H1 (cell line): ENCODE measurements around the gene GPS1. TPM values are rescaled to one million over a fixed set of nuclear protein-coding genes. Genes with fewer than 3 reads are reported as not detected.

Experiments
- BACH1 ChIP-seq: IDR thresholded peaks from 2 replicates; pipeline ENCODE4 v1.6.1; 2012; ENCODE audit warnings: low read length, improper control_type of control experiment
- BCL11A ChIP-seq, 2 experiments: IDR thresholded peaks; one replicate each; pipeline ENCODE4 v1.6.1; 2011; ENCODE audit warnings: low read depth in 2 of 2, low read length in 2 of 2, mild to moderate bottlenecking in 2 of 2
- CHD1 ChIP-seq: IDR thresholded peaks from 2 replicates; pipeline ENCODE4 v1.6.1; 2012; ENCODE audit warnings: low read depth, low read length, improper control_type of control experiment
- CHD7 ChIP-seq: fragments of 300-600 bp; sonication (generic); IDR thresholded peaks from 2 replicates; pipeline ENCODE4 v1.7.1; 2012; ENCODE audit warnings: low read length, moderate library complexity, mild to moderate bottlenecking, inconsistent platforms; ENCODE audit not compliant: insufficient replicate concordance
- KDM5A ChIP-seq: fragments of 200-600 bp; IDR thresholded peaks from 2 replicates; pipeline ENCODE4 v1.7.1; 2012; ENCODE audit warnings: mild to moderate bottlenecking, low read length, inconsistent platforms, mixed read lengths
- POLR2A ChIP-seq, 2 experiments: IDR thresholded peaks; 1 replicate in 1 of 2; 2 replicates in 1 of 2; pipeline ENCODE4 v1.6.1; 2011; ENCODE audit warnings: low read depth in 2 of 2, low read length in 2 of 2, mild to moderate bottlenecking in 2 of 2; ENCODE audit errors: control extremely low read depth in 1 of 2
- SIX5 ChIP-seq: IDR thresholded peaks from 2 replicates; pipeline ENCODE4 v1.6.1; 2011; ENCODE audit warnings: mild to moderate bottlenecking, low read depth, low read length
- SP1 ChIP-seq: IDR thresholded peaks from 2 replicates; pipeline ENCODE4 v1.6.1; 2011; ENCODE audit warnings: low read depth, low read length
- YY1 ChIP-seq: IDR thresholded peaks from 2 replicates; pipeline ENCODE4 v1.6.1; 2011; ENCODE audit warnings: low read depth, mild to moderate bottlenecking, low read length
- polyA plus RNA-seq, 7 experiments: library from polyadenylated mRNA; depleted of rRNA in 3 of 7; stranded (reverse) in 5 of 7; unstranded in 2 of 7; fragments of >200 nt in 5 of 7; fragments of 200-250 nt in 2 of 7; gene quantifications; 1 replicate in 5 of 7; 2 replicates in 1 of 7; 4 replicates in 1 of 7; pipeline versions ENCODE4 v1.2.1 to v1.2.3, GENCODE V29; 2011 to 2013; ENCODE audit warnings: missing spikeins in 2 of 7, mixed read lengths in 2 of 7
- total RNA-seq: library from RNA; stranded (reverse); fragmentation: NEBNext Ultra II Directional; extraction: Animal tissue kit (Norgen Biotek cat#: 25700); gene quantifications from 2 replicates; pipeline ENCODE4 v1.2.1, GENCODE V29; 2021

GPS1 gene
- total and polyA plus RNA-seq, 2 of the 8 experiments (the other 6 are each of a cell fraction or from before 2014, with no cell fraction given): 153 to 277 TPM

DNA sequence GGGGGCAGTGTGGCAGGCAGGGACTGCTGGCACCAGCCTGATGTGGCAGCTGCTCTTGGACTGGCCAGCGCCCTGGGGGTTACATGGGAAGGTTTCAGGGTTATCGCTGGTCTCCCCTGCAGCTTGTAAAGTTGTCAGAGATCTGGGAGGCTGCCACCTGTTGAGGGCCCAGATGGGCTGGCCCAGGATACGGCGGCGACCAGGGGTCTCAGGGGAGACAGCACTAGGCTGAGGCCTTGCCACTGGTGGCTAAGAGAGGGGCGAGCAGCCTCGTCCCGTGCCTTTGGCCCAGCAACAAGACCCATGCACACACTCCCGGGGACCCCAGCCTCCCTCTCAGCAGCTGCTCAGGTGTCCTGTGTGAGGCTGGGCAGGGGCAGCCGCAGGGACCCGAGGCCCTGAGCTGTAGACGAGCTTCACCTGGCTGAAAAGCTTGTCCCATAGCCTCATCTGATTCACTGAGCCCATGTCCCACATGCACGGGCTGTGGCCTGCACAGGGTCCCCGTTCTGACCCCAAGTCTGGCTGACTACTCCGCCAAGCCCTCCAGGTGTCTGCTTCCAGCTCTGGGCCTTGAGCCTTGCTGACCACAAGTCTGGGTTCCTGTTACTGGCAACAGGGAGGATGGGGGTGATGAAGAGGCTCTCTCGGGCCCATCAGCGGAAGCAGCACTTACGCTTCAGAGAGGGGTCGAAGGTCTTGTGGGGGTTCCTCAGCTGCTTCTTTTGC, 7.7 kb downstream of the GPS1 start (continued):
- TF ChIP-seq CHD7: no peak
- TF ChIP-seq SIX5: no peak
- no peak for TF ChIP-seq SP1
- no peak for TF ChIP-seq CHD1
- TF ChIP-seq BCL11A (IDR thresholded peaks at IDR 0.05; ENCODE audit: low read depth in 2 of 2, low read length in 2 of 2): no peak
- TF ChIP-seq POLR2A (IDR thresholded peaks at IDR 0.05; ENCODE audit: control extremely low read depth in 1 of 2, low read depth in 2 of 2, low read length in 2 of 2): peak in 1 of 2 experiments; percentile 55; a peak in 1 of 3 replicates
- no peak for TF ChIP-seq BACH1
- no peak for TF ChIP-seq YY1
- no peak for TF ChIP-seq KDM5A
